Endothelial cell of umbilical vein (primary cell): ENCODE results near the gene ABCB4. TPM values are rescaled to one million over a fixed set of nuclear protein-coding genes. Genes with fewer than 3 reads are reported as not detected.

ENCODE experiments used
- BruUV-seq: library from RNA; stranded (reverse); fragments of 400-500 nt; replicated peaks from 2 replicates; lab custom pipeline; 2021; lab: Mats Ljungman, UMichigan
- CTCF ChIA-PET: fragments of 300-600, 350-600 bp; sonication (Branson Sonifier 250); formaldehyde crosslinking; loops from one replicate; lab custom pipeline; 2021; ENCODE audit warnings: antibody characterized with exemption, inconsistent platforms; lab: Charles Lee
- POLR2A ChIA-PET: fragments of 300-600, 350-600 bp; sonication (Branson Sonifier 250); formaldehyde crosslinking; loops from one replicate; lab custom pipeline; 2021; ENCODE audit warnings: antibody characterized with exemption, inconsistent platforms; lab: Charles Lee
- DNase-seq: peaks from one replicate; pipeline ENCODE4 v3.0.0-alpha.2; 2011; ENCODE audit warnings: low read depth, low spot score
- FAIRE-seq: peaks from 2 replicates; lab custom pipeline; 2011; peaks lifted over from hg19 to GRCh38; lab: Jason Lieb, UNC
- H2AFZ ChIP-seq: 2 replicates; pipeline ENCODE4 v1.6.0; 2012; ENCODE audit warnings: low read depth, low read length, control low read depth, inconsistent platforms
- H3K27ac ChIP-seq: 2 replicates; pipeline ENCODE4 v1.5.1; 2011; ENCODE audit warnings: low read depth, mild to moderate bottlenecking, control low read depth, low read length, moderate library complexity; ENCODE audit not compliant: insufficient read depth
- H3K27me3 ChIP-seq, 2 experiments: 2 replicates each; pipeline versions ENCODE4 v1.6.0 to v1.6.1; 2011; ENCODE audit warnings: low read length in 2 of 2, mixed read lengths in 1 of 2; ENCODE audit not compliant: control insufficient read depth in 2 of 2, insufficient read depth in 2 of 2
- H3K36me3 ChIP-seq, 2 experiments: 2 replicates in 1 of 2; 3 replicates in 1 of 2; pipeline ENCODE4 v1.5.1; 2011; ENCODE audit warnings: low read length in 2 of 2, mild to moderate bottlenecking in 1 of 2, moderate library complexity in 1 of 2; ENCODE audit not compliant: control insufficient read depth in 2 of 2, insufficient read depth in 2 of 2; ENCODE audit errors: extremely low read depth in 1 of 2
- H3K4me1 ChIP-seq: 3 replicates; pipeline ENCODE4 v1.5.1; 2011; ENCODE audit warnings: mild to moderate bottlenecking, low read length; ENCODE audit not compliant: control insufficient read depth, insufficient read depth; ENCODE audit errors: extremely low read depth
- H3K4me2 ChIP-seq: 2 replicates; pipeline ENCODE4 v1.6.1; 2011; ENCODE audit warnings: low read length, control low read depth, mixed read lengths; ENCODE audit not compliant: insufficient read depth
- H3K4me3 ChIP-seq, 3 experiments: fragments of 200-600 bp in 1 of 3; sonication (generic), shearing (Covaris generic) in 1 of 3; replicated peaks in 1 of 3; 2 replicates each; pipeline ENCODE4 v1.5.1; 2011 to 2016; ENCODE audit warnings: control low read depth in 3 of 3, low read length in 3 of 3, mild to moderate bottlenecking in 2 of 3, inconsistent platforms in 1 of 3, low read depth in 1 of 3, moderate library complexity in 1 of 3; ENCODE audit not compliant: insufficient read depth in 1 of 3
- H3K79me2 ChIP-seq: 2 replicates; pipeline ENCODE4 v1.6.0; 2012; ENCODE audit warnings: low read length, inconsistent platforms; ENCODE audit not compliant: control insufficient read depth, insufficient read depth
- H3K9ac ChIP-seq: replicated peaks from 2 replicates; pipeline ENCODE3; 2011; ENCODE audit warnings: low read length, control low read depth; ENCODE audit not compliant: insufficient read depth; ENCODE audit errors: extremely low read depth
- H3K9me1 ChIP-seq: replicated peaks from 3 replicates; pipeline ENCODE4 v1.6.0; 2011; ENCODE audit warnings: mild to moderate bottlenecking, low read length; ENCODE audit not compliant: control insufficient read depth, insufficient read depth; ENCODE audit errors: extremely low read depth
- H3K9me3 ChIP-seq: replicated peaks from 2 replicates; pipeline ENCODE4 v1.5.1; 2012; ENCODE audit warnings: low read length, inconsistent platforms; ENCODE audit not compliant: control insufficient read depth, insufficient read depth
- H4K20me1 ChIP-seq: replicated peaks from 2 replicates; pipeline ENCODE3; 2011; ENCODE audit warnings: mild to moderate bottlenecking, low read length; ENCODE audit not compliant: control insufficient read depth, insufficient read depth; ENCODE audit errors: extremely low read depth
- EZH2 ChIP-seq: IDR thresholded peaks from 2 replicates; pipeline ENCODE4 v1.6.1; 2012; ENCODE audit warnings: borderline replicate concordance, low read depth, mild to moderate bottlenecking, moderate library complexity, low read length, inconsistent platforms; ENCODE audit not compliant: severe bottlenecking
- FOS ChIP-seq: IDR thresholded peaks from 2 replicates; pipeline ENCODE4 v1.6.1; 2011; ENCODE audit warnings: mild to moderate bottlenecking, low read length, moderate library complexity, borderline replicate concordance; ENCODE audit not compliant: insufficient read depth
- GATA2 ChIP-seq: IDR thresholded peaks from 2 replicates; pipeline ENCODE4 v1.7.0; 2011; ENCODE audit warnings: low read depth, mild to moderate bottlenecking, moderate library complexity, mixed read lengths, low read length; ENCODE audit not compliant: insufficient read length, insufficient read depth
- JUN ChIP-seq: IDR thresholded peaks from 2 replicates; pipeline ENCODE4 v1.6.1; 2011; ENCODE audit warnings: borderline replicate concordance, low read depth; ENCODE audit not compliant: insufficient read length, insufficient read depth
- MYC ChIP-seq: IDR thresholded peaks from one replicate; pipeline ENCODE4 v1.6.1; 2011; ENCODE audit warnings: mild to moderate bottlenecking, low read depth, low read length
- POLR2A ChIP-seq: IDR thresholded peaks from 2 replicates; pipeline ENCODE4 v1.6.1; 2012; ENCODE audit warnings: low read depth, mild to moderate bottlenecking, control low read depth, low read length
- POLR2AphosphoS5 ChIP-seq: IDR thresholded peaks from 2 replicates; pipeline ENCODE4 v1.6.1; 2012; ENCODE audit warnings: low read depth, mild to moderate bottlenecking, control low read depth, low read length, moderate library complexity; ENCODE audit not compliant: insufficient read depth
- dilution Hi-C: fragments of 300-500 bp; cut with MboI; formaldehyde crosslinking; loops from one replicate; pipeline ENCODE4 v1.15.0; 2019; ENCODE audit warnings: low sequenced_read_pairs; ENCODE audit not compliant: extremely low pct_ligation_motif_present
- intact Hi-C: fragments of 100-400 bp; cut with micrococcal nuclease; formaldehyde crosslinking; loops from one replicate; pipeline ENCODE4 v1.10.0; 2022
- polyA plus RNA-seq, 4 experiments: library from polyadenylated mRNA; depleted of rRNA in 3 of 4; stranded (reverse) in 3 of 4; unstranded in 1 of 4; fragments of >200 nt; gene quantifications; 2 replicates each; pipeline versions ENCODE4 v1.2.1 to v1.2.3, GENCODE V29; 2011 to 2012; ENCODE audit warnings: missing spikeins in 1 of 4
- total RNA-seq: library from RNA; stranded (reverse); gene quantifications from 2 replicates; pipeline ENCODE4 v1.2.3, GENCODE V29; 2021
- TF ChIP-seq, protein P1 (sequence below), 2 donors: IDR thresholded peaks; 1 replicate in 1 of 2; 2 replicates in 1 of 2; pipeline ENCODE4 v1.5.1; 2011; ENCODE audit warnings: low read length in 2 of 2, mild to moderate bottlenecking in 2 of 2, moderate library complexity in 2 of 2, control low read depth in 1 of 2, inconsistent platforms in 1 of 2, low read depth in 1 of 2; ENCODE audit not compliant: insufficient read depth in 1 of 2; ENCODE audit errors: extremely low read depth in 1 of 2
- TF ChIP-seq, protein P2 (sequence below): IDR thresholded peaks from 2 replicates; pipeline ENCODE4 v1.6.1; 2011; ENCODE audit not compliant: insufficient read depth, insufficient read length

The ABCB4 gene
- total and polyA plus RNA-seq, 2 donors (not counting 3 experiments of a cell fraction or from before 2014, with no cell fraction given): 0.11 to 0.15 TPM

DNA sequence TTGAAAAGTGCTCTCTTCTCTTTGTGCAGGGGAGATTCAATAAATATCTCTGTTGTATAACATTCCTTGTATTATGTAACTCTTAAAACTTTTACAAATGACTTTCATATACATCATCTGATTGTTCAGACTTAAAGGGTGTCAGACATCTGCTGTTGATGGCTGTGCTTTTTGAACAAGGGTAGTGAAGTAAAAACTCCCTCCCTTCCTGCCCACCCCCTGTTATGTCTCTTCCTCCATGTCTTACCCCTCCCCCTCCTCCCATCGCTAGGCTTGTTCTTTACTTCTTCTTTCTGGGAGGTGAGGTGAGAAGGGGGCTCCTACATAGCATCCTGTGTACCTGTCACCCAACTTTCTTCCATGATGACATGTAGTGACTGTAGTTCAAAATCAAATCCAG, 23.4 kb upstream of the ABCB4 start:
- ChIA-PET POLR2A (no interaction called here), CTCF (no interaction called here)
- BruUV-seq: no TSS peak
- Histone ChIP-seq H3K9ac (no peak overlapping the region), H3K27ac (no peak overlapping the region), H3K4me2 (no peak overlapping the region), H3K36me3 (no peaks in the 10 kb centered on the region), H3K9me1 (no peaks in the 10 kb centered on the region), H2AFZ (no peak overlapping the region), H3K9me3 (no peaks in the 10 kb centered on the region), H4K20me1 (no peaks in the 10 kb centered on the region), H3K4me3 (no peak overlapping the region), H3K27me3 (peaks cover 0 to 2% of the 10 kb centered on the region in 2 experiments), H3K79me2 (no peaks in the 10 kb centered on the region), H3K4me1 (no peaks in the 10 kb centered on the region)
- FAIRE-seq: no peak
- no peak for DNase-seq
- intact Hi-C loops (no loop called here), dilution Hi-C loops (no loop called here)
- TF ChIP-seq POLR2A (no peak), POLR2AphosphoS5 (no peak), EZH2 (no peak), JUN (no peak), GATA2 (no peak), MYC (no peak), FOS (no peak)
- TF ChIP-seq, protein P1, sequence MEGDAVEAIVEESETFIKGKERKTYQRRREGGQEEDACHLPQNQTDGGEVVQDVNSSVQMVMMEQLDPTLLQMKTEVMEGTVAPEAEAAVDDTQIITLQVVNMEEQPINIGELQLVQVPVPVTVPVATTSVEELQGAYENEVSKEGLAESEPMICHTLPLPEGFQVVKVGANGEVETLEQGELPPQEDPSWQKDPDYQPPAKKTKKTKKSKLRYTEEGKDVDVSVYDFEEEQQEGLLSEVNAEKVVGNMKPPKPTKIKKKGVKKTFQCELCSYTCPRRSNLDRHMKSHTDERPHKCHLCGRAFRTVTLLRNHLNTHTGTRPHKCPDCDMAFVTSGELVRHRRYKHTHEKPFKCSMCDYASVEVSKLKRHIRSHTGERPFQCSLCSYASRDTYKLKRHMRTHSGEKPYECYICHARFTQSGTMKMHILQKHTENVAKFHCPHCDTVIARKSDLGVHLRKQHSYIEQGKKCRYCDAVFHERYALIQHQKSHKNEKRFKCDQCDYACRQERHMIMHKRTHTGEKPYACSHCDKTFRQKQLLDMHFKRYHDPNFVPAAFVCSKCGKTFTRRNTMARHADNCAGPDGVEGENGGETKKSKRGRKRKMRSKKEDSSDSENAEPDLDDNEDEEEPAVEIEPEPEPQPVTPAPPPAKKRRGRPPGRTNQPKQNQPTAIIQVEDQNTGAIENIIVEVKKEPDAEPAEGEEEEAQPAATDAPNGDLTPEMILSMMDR (IDR thresholded peaks at IDR 0.05; ENCODE audit: extremely low read depth in 1 of 2, insufficient read depth in 1 of 2, low read depth in 1 of 2, low read length in 2 of 2): no peak
- TF ChIP-seq, protein P2, sequence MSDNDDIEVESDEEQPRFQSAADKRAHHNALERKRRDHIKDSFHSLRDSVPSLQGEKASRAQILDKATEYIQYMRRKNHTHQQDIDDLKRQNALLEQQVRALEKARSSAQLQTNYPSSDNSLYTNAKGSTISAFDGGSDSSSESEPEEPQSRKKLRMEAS: no peak
